ENCODE results near the gene SLC7A8.

DNA sequence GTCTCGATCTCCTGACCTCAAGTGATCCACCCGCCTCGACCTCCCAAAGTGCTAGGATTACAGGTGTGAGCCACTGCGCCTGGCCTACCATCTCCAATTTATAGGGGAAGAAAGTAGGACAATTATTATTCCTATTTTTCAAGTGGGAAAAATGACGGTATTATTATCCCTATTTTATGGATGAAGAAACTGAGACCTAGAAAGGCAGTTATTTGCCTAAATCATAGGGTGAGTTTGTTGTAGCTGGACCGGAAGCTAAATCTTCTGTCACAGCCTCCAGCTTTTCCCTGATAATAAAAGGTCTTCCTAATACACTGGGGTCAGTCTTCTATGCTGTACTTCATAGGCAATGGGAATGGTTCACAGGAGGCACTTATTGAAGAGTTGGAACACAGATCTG lies 13.8 kb downstream of the SLC7A8 start:
- TF ChIP-seq, protein P1, sequence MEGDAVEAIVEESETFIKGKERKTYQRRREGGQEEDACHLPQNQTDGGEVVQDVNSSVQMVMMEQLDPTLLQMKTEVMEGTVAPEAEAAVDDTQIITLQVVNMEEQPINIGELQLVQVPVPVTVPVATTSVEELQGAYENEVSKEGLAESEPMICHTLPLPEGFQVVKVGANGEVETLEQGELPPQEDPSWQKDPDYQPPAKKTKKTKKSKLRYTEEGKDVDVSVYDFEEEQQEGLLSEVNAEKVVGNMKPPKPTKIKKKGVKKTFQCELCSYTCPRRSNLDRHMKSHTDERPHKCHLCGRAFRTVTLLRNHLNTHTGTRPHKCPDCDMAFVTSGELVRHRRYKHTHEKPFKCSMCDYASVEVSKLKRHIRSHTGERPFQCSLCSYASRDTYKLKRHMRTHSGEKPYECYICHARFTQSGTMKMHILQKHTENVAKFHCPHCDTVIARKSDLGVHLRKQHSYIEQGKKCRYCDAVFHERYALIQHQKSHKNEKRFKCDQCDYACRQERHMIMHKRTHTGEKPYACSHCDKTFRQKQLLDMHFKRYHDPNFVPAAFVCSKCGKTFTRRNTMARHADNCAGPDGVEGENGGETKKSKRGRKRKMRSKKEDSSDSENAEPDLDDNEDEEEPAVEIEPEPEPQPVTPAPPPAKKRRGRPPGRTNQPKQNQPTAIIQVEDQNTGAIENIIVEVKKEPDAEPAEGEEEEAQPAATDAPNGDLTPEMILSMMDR (IDR thresholded peaks at IDR 0.05; ENCODE audit: low read depth, low read length, poor library complexity, severe bottlenecking) = no peak
- no peak for TF ChIP-seq EZH2phosphoT487 (IDR thresholded peaks at IDR 0.05; ENCODE audit: borderline replicate concordance, low read length)

Data from DOHH2 (cell line).